NCI-H510A (cell line): ENCODE results near the gene MTARC1.

ENCODE experiments used
- DNase-seq: peaks from one replicate; lab custom pipeline; 2025; lab: John Stamatoyannopoulos, UW

Gene MTARC1

GRCh38 chr1:220770245-220770913, 16.3 kb upstream of the MTARC1 start:
- no peak for DNase-seq

GRCh38 chr1:220772846-220773245, 13.9 kb upstream of the MTARC1 start:
- DNase-seq, result no peak

GRCh38 chr1:220775240-220775853, 11.4 kb upstream of the MTARC1 start:
- no peak for DNase-seq

GRCh38 chr1:220776254-220776653, 10.5 kb upstream of the MTARC1 start:
- DNase-seq, result no peak

GRCh38 chr1:220776720-220777326, 9.9 kb upstream of the MTARC1 start:
- peak; percentile 48 for DNase-seq

- DNase-seq, result no peak
Observed at GRCh38 chr1:220783453-220783852, 3.3 kb upstream of the MTARC1 start.

- no peak for DNase-seq
Observed at GRCh38 chr1:220784751-220785150, 2.0 kb upstream of the MTARC1 start.

- no peak for DNase-seq
Observed at GRCh38 chr1:220785166-220786056, 1.3 kb upstream of the MTARC1 start.

- DNase-seq, result peak; percentile 22
Observed at GRCh38 chr1:220786057-220786336, 716 bp upstream of the MTARC1 start.

- peak; percentile 61 for DNase-seq
Observed at GRCh38 chr1:220787069-220787619, 431 bp downstream of the MTARC1 start.

- no peak for DNase-seq
Observed at GRCh38 chr1:220788900-220789299, 2.2 kb downstream of the MTARC1 start.

GRCh38 chr1:220789532-220790147, 2.9 kb downstream of the MTARC1 start:
- no peak for DNase-seq

- no peak for DNase-seq
Observed at GRCh38 chr1:220791285-220791684, 4.6 kb downstream of the MTARC1 start.

GRCh38 chr1:220791956-220792355, 5.2 kb downstream of the MTARC1 start:
- no peak for DNase-seq

GRCh38 chr1:220796530-220796929, 9.8 kb downstream of the MTARC1 start:
- DNase-seq, result no peak

- DNase-seq, result no peak
Observed at GRCh38 chr1:220797044-220797443, 10.3 kb downstream of the MTARC1 start.

GRCh38 chr1:220797553-220797952, 10.8 kb downstream of the MTARC1 start:
- no peak for DNase-seq

- DNase-seq, result no peak
Observed at GRCh38 chr1:220798338-220798737, 11.6 kb downstream of the MTARC1 start.

GRCh38 chr1:220800262-220800661, 13.5 kb downstream of the MTARC1 start:
- DNase-seq, result no peak

- no peak for DNase-seq
Observed at GRCh38 chr1:220803401-220804201, 16.9 kb downstream of the MTARC1 start.

- DNase-seq, result no peak
Observed at GRCh38 chr1:220804202-220804586, 17.5 kb downstream of the MTARC1 start.
